Kidney capillary endothelial cell (primary cell): ENCODE results near the gene MZF1.
A peak's percentile ranks its signal among the peaks of the same experiment; 100 is the strongest.
"Not testable (repeated sequence)": the region's sequence is repeated elsewhere in the genome, so short reads cannot be mapped to it uniquely, and the experiment has no call there.

ENCODE experiments used
- DNase-seq: peaks from one replicate; pipeline ENCODE4 v3.0.0-alpha.2; 2018; ENCODE audit warnings: low spot score

The MZF1 gene

GRCh38 chr19:58539169-58539559, 34.0 kb downstream of the MZF1 start:
- DNase-seq: not testable (repeated sequence)

- DNase-seq: no peak
These were observed 34.6 kb downstream of the MZF1 start for GRCh38 chr19:58538257-58539168.

GRCh38 chr19:58536852-58537798, 36.0 kb downstream of the MZF1 start:
- DNase-seq: no peak

GRCh38 chr19:58535857-58536256, 37.3 kb downstream of the MZF1 start:
- DNase-seq: no peak

GRCh38 chr19:58531034-58531840, 41.9 kb downstream of the MZF1 start:
- DNase-seq: no peak

- DNase-seq: no peak
These were observed 43.7 kb downstream of the MZF1 start for GRCh38 chr19:58529405-58529804.

- DNase-seq: no peak
These were observed 50.4 kb downstream of the MZF1 start for GRCh38 chr19:58522709-58523108.

- DNase-seq: no peak
These were observed 51.5 kb downstream of the MZF1 start for GRCh38 chr19:58521651-58522050.

- DNase-seq: no peak
These were observed 52.9 kb downstream of the MZF1 start for GRCh38 chr19:58520257-58520599.

- DNase-seq: peak; percentile 88
These were observed 53.5 kb downstream of the MZF1 start, which contains the start of gene ZBTB45 for GRCh38 chr19:58519355-58520256. TSS of gene ZBTB45 (minus strand) at chr19:58519810. CDS start at chr19:58517673, 2,137 bp downstream.

- peak; percentile 58 for DNase-seq
These were observed 54.1 kb downstream of the MZF1 start for GRCh38 chr19:58519087-58519354.

GRCh38 chr19:58518256-58519086, 54.7 kb downstream of the MZF1 start:
- no peak for DNase-seq

- DNase-seq: no peak
These were observed 55.9 kb downstream of the MZF1 start for GRCh38 chr19:58516964-58517833.

GRCh38 chr19:58516246-58516836, 56.8 kb downstream of the MZF1 start:
- DNase-seq: no peak

- DNase-seq: no peak
These were observed 57.9 kb downstream of the MZF1 start for GRCh38 chr19:58515259-58515658.

GRCh38 chr19:58514564-58515022, 58.5 kb downstream of the MZF1 start:
- DNase-seq: no peak

GRCh38 chr19:58513694-58514563, 59.2 kb downstream of the MZF1 start:
- DNase-seq: peak; percentile 86
